ENCODE results near the gene RBFOX2.

RBFOX2 gene

GRCh38 chr22:35758394-35758793 is 270.2 kb downstream of the RBFOX2 start:
- peaks cover 1% of the 10 kb centered on the region for H3K4me1 Mint-ChIP-seq
- no peaks in the 10 kb centered on the region for H3K9me3 Mint-ChIP-seq
- peaks cover 3% of the 10 kb centered on the region for H3K27me3 Mint-ChIP-seq (ENCODE audit: low read depth, poor library complexity)
- no peak for TF ChIP-seq CTCF (IDR thresholded peaks at IDR 0.05)
- H3K4me3 Mint-ChIP-seq, result no peak overlapping the region
- H3K36me3 Mint-ChIP-seq (ENCODE audit: low read depth), result peaks cover 71% of the 10 kb centered on the region
- no peak overlapping the region for H3K27ac Mint-ChIP-seq
- DNase-seq, result no peak

GRCh38 chr22:35756722-35757121 is 271.9 kb downstream of the RBFOX2 start:
- peaks cover 3% of the 10 kb centered on the region for H3K27me3 Mint-ChIP-seq (ENCODE audit: low read depth, poor library complexity)
- no peaks in the 10 kb centered on the region for H3K9me3 Mint-ChIP-seq
- H3K27ac Mint-ChIP-seq, result no peak overlapping the region
- H3K36me3 Mint-ChIP-seq (ENCODE audit: low read depth), result peaks cover 75% of the 10 kb centered on the region
- no peak for DNase-seq
- H3K4me3 Mint-ChIP-seq, result no peak overlapping the region
- peaks cover 14% of the 10 kb centered on the region for H3K4me1 Mint-ChIP-seq
- no peak for TF ChIP-seq CTCF (IDR thresholded peaks at IDR 0.05)

GRCh38 chr22:35754761-35755160 is 273.9 kb downstream of the RBFOX2 start:
- H3K36me3 Mint-ChIP-seq (ENCODE audit: low read depth), result peaks cover 55% of the 10 kb centered on the region
- H3K9me3 Mint-ChIP-seq, result no peaks in the 10 kb centered on the region
- peaks cover 3% of the 10 kb centered on the region for H3K27me3 Mint-ChIP-seq (ENCODE audit: low read depth, poor library complexity)
- peaks cover 30% of the 10 kb centered on the region for H3K4me1 Mint-ChIP-seq
- H3K4me3 Mint-ChIP-seq, result no peak overlapping the region
- DNase-seq, result no peak
- TF ChIP-seq CTCF (IDR thresholded peaks at IDR 0.05), result no peak
- H3K27ac Mint-ChIP-seq, result no peak overlapping the region

GRCh38 chr22:35752863-35753189 is 275.8 kb downstream of the RBFOX2 start:
- Mint-ChIP-seq H3K27ac (peak overlapping the region; percentile 32), H3K9me3 (no peaks in the 10 kb centered on the region), H3K4me1 (peaks cover 41% of the 10 kb centered on the region), H3K36me3 (ENCODE audit: low read depth) (peaks cover 43% of the 10 kb centered on the region), H3K27me3 (ENCODE audit: low read depth, poor library complexity) (peaks cover 3% of the 10 kb centered on the region), H3K4me3 (no peak overlapping the region)
- no peak for DNase-seq
- TF ChIP-seq CTCF (IDR thresholded peaks at IDR 0.05), result no peak

- peaks cover 3% of the 10 kb centered on the region for H3K27me3 Mint-ChIP-seq (ENCODE audit: low read depth, poor library complexity)
- H3K4me3 Mint-ChIP-seq, result no peak overlapping the region
- H3K27ac Mint-ChIP-seq, result peak overlapping the region; percentile 32
- peaks cover 41% of the 10 kb centered on the region for H3K4me1 Mint-ChIP-seq
- H3K36me3 Mint-ChIP-seq (ENCODE audit: low read depth), result peaks cover 38% of the 10 kb centered on the region
- no peak for DNase-seq
- H3K9me3 Mint-ChIP-seq, result no peaks in the 10 kb centered on the region
- TF ChIP-seq CTCF (IDR thresholded peaks at IDR 0.05), result no peak
These were observed 276.4 kb downstream of the RBFOX2 start for GRCh38 chr22:35752006-35752862.

GRCh38 chr22:35749808-35750207 is 278.8 kb downstream of the RBFOX2 start:
- no peaks in the 10 kb centered on the region for H3K9me3 Mint-ChIP-seq
- no peak for TF ChIP-seq CTCF (IDR thresholded peaks at IDR 0.05)
- DNase-seq, result no peak
- peak overlapping the region; percentile 36 for H3K27ac Mint-ChIP-seq
- peaks cover 41% of the 10 kb centered on the region for H3K4me1 Mint-ChIP-seq
- no peak overlapping the region for H3K4me3 Mint-ChIP-seq
- peaks cover 3% of the 10 kb centered on the region for H3K27me3 Mint-ChIP-seq (ENCODE audit: low read depth, poor library complexity)
- peaks cover 35% of the 10 kb centered on the region for H3K36me3 Mint-ChIP-seq (ENCODE audit: low read depth)

Data from nephron progenitor cell (in vitro differentiated cells).